Caco-2 (cell line): ENCODE measurements around the gene POLE4. TPM values are rescaled to one million over a fixed set of nuclear protein-coding genes. Genes with fewer than 3 reads are reported as not detected.

ENCODE experiments used
- BruUV-seq: library from RNA; stranded (reverse); fragments of 400-500 nt; replicated peaks from 2 replicates; lab custom pipeline; 2021; lab: Mats Ljungman, UMichigan
- CTCF ChIA-PET: fragments of 300-600 bp; sonication (Branson Sonifier 250); formaldehyde crosslinking; loops from one replicate; lab custom pipeline; 2022; ENCODE audit warnings: antibody characterized with exemption; lab: Charles Lee
- POLR2A ChIA-PET: fragments of 300-600 bp; sonication (Branson Sonifier 250); formaldehyde crosslinking; loops from one replicate; lab custom pipeline; 2022; ENCODE audit warnings: antibody characterized with exemption; lab: Charles Lee
- DNase-seq, 2 experiments: peaks; one replicate each; pipeline versions ENCODE4 v3.0.0 to v3.0.0-alpha.2; 2020 to 2022
- H3K27me3 ChIP-seq: replicated peaks from 2 replicates; pipeline ENCODE4 v1.6.0; 2011; ENCODE audit warnings: low read length; ENCODE audit not compliant: control insufficient read depth, insufficient read depth
- H3K36me3 ChIP-seq: 2 replicates; pipeline ENCODE4 v1.5.1; 2011; ENCODE audit warnings: low read length; ENCODE audit not compliant: control insufficient read depth, insufficient read depth
- H3K4me1 ChIP-seq: fragments of 250-450 bp; sonication (Bioruptor Pico); 2 replicates; pipeline ENCODE4 v1.5.1; 2020; ENCODE audit warnings: mild to moderate bottlenecking
- H3K4me3 ChIP-seq: 2 replicates; pipeline ENCODE4 v1.5.1; 2011; ENCODE audit warnings: low read depth, mild to moderate bottlenecking, control low read depth, low read length
- H3K9me3 ChIP-seq: fragments of 250-450 bp; sonication (Bioruptor Pico); 2 replicates; pipeline ENCODE4 v1.5.1; 2020; ENCODE audit warnings: mild to moderate bottlenecking, moderate library complexity
- H3K27ac Mint-ChIP-seq: one replicate; pipeline ENCODE4 v1.8.0; 2022; ENCODE audit warnings: mixed read lengths; ENCODE audit not compliant: unreplicated experiment
- H3K27me3 Mint-ChIP-seq: one replicate; pipeline ENCODE4 v1.8.0; 2022; ENCODE audit warnings: mixed read lengths; ENCODE audit not compliant: insufficient read depth, unreplicated experiment
- H3K36me3 Mint-ChIP-seq: one replicate; pipeline ENCODE4 v1.8.0; 2022; ENCODE audit warnings: mild to moderate bottlenecking, mixed read lengths; ENCODE audit not compliant: insufficient read depth, unreplicated experiment
- H3K4me1 Mint-ChIP-seq: one replicate; pipeline ENCODE4 v1.8.0; 2022; ENCODE audit warnings: low read depth, mixed read lengths; ENCODE audit not compliant: unreplicated experiment
- H3K4me3 Mint-ChIP-seq: one replicate; pipeline ENCODE4 v1.8.0; 2022; ENCODE audit warnings: mild to moderate bottlenecking, moderate library complexity, mixed read lengths; ENCODE audit not compliant: unreplicated experiment
- H3K9me3 Mint-ChIP-seq: one replicate; pipeline ENCODE4 v1.8.0; 2022; ENCODE audit warnings: mixed read lengths; ENCODE audit not compliant: unreplicated experiment
- CTCF ChIP-seq, 2 experiments: fragments of 200-600 bp in 1 of 2; IDR thresholded peaks; 1 replicate in 1 of 2; 2 replicates in 1 of 2; pipeline versions ENCODE4 v1.5.1 to v1.8.0; 2011 to 2022; ENCODE audit warnings: antibody characterized with exemption in 1 of 2, control low read depth in 1 of 2, inconsistent platforms in 1 of 2, low read depth in 1 of 2, low read length in 1 of 2, mild to moderate bottlenecking in 1 of 2, moderate library complexity in 1 of 2; ENCODE audit not compliant: insufficient read depth in 1 of 2, severe bottlenecking in 1 of 2, unreplicated experiment in 1 of 2
- intact Hi-C: fragments of 100-400 bp; cut with micrococcal nuclease; formaldehyde crosslinking; loops from one replicate; pipeline ENCODE4 v1.10.0; 2022; ENCODE audit not compliant: unreplicated experiment
- total RNA-seq: library from RNA; stranded (reverse); gene quantifications from 2 replicates; pipeline ENCODE4 v1.2.3, GENCODE V29; 2022

The POLE4 gene
- total RNA-seq, 1 experiment from 2014 or later, result 117 TPM

GRCh38 chr2:74948779-74949178 is 9.7 kb upstream of the POLE4 start:
- peak in 1 of 2 experiments; percentile 42 for DNase-seq
- POLR2A ChIA-PET, result no interaction called here
- Histone ChIP-seq H3K36me3 (no peaks in the 10 kb centered on the region; the same call in 1 of the 2 replicates), H3K27me3 (no peaks in the 10 kb centered on the region), H3K4me3 (no peak overlapping the region), H3K4me1 (peaks cover 59% of the 10 kb centered on the region), H3K9me3 (peaks cover 13% of the 10 kb centered on the region)
- Mint-ChIP-seq H3K27ac (peak overlapping the region; percentile 10), H3K36me3 (no peaks in the 10 kb centered on the region), H3K27me3 (no peaks in the 10 kb centered on the region), H3K4me1 (peaks cover 19% of the 10 kb centered on the region), H3K9me3 (peaks cover 12% of the 10 kb centered on the region), H3K4me3 (peak overlapping the region; percentile 22)
- no TSS peak for BruUV-seq
- no peak for TF ChIP-seq CTCF (IDR thresholded peaks at IDR 0.05; ENCODE audit: insufficient read depth in 1 of 2, low read depth in 1 of 2, low read length in 1 of 2, severe bottlenecking in 1 of 2, unreplicated experiment in 1 of 2)
- CTCF ChIA-PET, result interaction anchor here (0.9 kb wide), 1 partner anchor 29 kb away, joined by 5 read pairs; no protein-coding TSS in a partner anchor
- intact Hi-C loops, result loop anchor here (1.0 to 5.0 kb wide), 3 partner anchors 8 to 136 kb away; partner anchors contain the start of gene POLE4

- no peak overlapping the region for H3K4me3 ChIP-seq
- ChIA-PET CTCF (no interaction called here), POLR2A (no interaction called here)
- H3K27ac Mint-ChIP-seq, result no peak overlapping the region
- H3K36me3 ChIP-seq, result no peaks in the 10 kb centered on the region; the same call in 1 of the 2 replicates
- peaks cover 19% of the 10 kb centered on the region for H3K4me1 Mint-ChIP-seq
- TF ChIP-seq CTCF (IDR thresholded peaks at IDR 0.05; ENCODE audit: insufficient read depth in 1 of 2, low read depth in 1 of 2, low read length in 1 of 2, severe bottlenecking in 1 of 2, unreplicated experiment in 1 of 2), result no peak
- H3K27me3 ChIP-seq, result no peaks in the 10 kb centered on the region
- intact Hi-C loops, result no loop called here
- no peaks in the 10 kb centered on the region for H3K27me3 Mint-ChIP-seq
- peaks cover 5% of the 10 kb centered on the region for H3K36me3 Mint-ChIP-seq
- peaks cover 13% of the 10 kb centered on the region for H3K9me3 ChIP-seq
- peaks cover 12% of the 10 kb centered on the region for H3K9me3 Mint-ChIP-seq
- no peak overlapping the region for H3K4me3 Mint-ChIP-seq
- no TSS peak for BruUV-seq
- no peak for DNase-seq
- peaks cover 59% of the 10 kb centered on the region for H3K4me1 ChIP-seq
Observed at GRCh38 chr2:74951211-74951754, 7.2 kb upstream of the POLE4 start.

GRCh38 chr2:74952575-74952974 is 5.9 kb upstream of the POLE4 start:
- H3K27ac Mint-ChIP-seq, result peak overlapping the region; percentile 10
- peaks cover 6% of the 10 kb centered on the region for H3K9me3 ChIP-seq
- no peak for TF ChIP-seq CTCF (IDR thresholded peaks at IDR 0.05; ENCODE audit: insufficient read depth in 1 of 2, low read depth in 1 of 2, low read length in 1 of 2, severe bottlenecking in 1 of 2, unreplicated experiment in 1 of 2)
- H3K27me3 ChIP-seq, result no peaks in the 10 kb centered on the region
- no peaks in the 10 kb centered on the region for H3K27me3 Mint-ChIP-seq
- no TSS peak for BruUV-seq
- no peak overlapping the region for H3K4me3 ChIP-seq
- H3K4me3 Mint-ChIP-seq, result no peak overlapping the region
- ChIA-PET POLR2A (no interaction called here), CTCF (interaction anchor here (0.6 kb wide), 2 partner anchors 28 to 561 kb away, joined by 3 read pairs; no protein-coding TSS in a partner anchor)
- peaks cover 5% of the 10 kb centered on the region for H3K36me3 Mint-ChIP-seq
- H3K4me1 ChIP-seq, result peaks cover 55% of the 10 kb centered on the region
- intact Hi-C loops, result no loop called here
- H3K36me3 ChIP-seq, result no peaks in the 10 kb centered on the region; the same call in 1 of the 2 replicates
- peaks cover 19% of the 10 kb centered on the region for H3K4me1 Mint-ChIP-seq
- peaks cover 12% of the 10 kb centered on the region for H3K9me3 Mint-ChIP-seq
- peak; percentile 50 to 51 for DNase-seq
